Thyroid gland (tissue), 4 donors: ENCODE results near the gene UCK2.

ENCODE experiments used
- POLR2A ChIP-seq, 2 donors: fragments of 450-650 bp; IDR thresholded peaks; one replicate each; pipeline ENCODE4 v1.6.1; 2017; ENCODE audit warnings: antibody characterized with exemption in 2 of 2, mild to moderate bottlenecking in 2 of 2, moderate library complexity in 1 of 2
- TF ChIP-seq, protein P1 (sequence below), 6 experiments: fragments of 200-600 bp in 3 of 6; fragments of 450-650 bp in 3 of 6; sonication (generic) in 3 of 6; IDR thresholded peaks; one replicate each; pipeline ENCODE4 v1.5.1; 2016 to 2019; ENCODE audit warnings: antibody characterized with exemption in 6 of 6, mild to moderate bottlenecking in 2 of 6, inconsistent platforms in 1 of 6, moderate library complexity in 1 of 6

DNA sequence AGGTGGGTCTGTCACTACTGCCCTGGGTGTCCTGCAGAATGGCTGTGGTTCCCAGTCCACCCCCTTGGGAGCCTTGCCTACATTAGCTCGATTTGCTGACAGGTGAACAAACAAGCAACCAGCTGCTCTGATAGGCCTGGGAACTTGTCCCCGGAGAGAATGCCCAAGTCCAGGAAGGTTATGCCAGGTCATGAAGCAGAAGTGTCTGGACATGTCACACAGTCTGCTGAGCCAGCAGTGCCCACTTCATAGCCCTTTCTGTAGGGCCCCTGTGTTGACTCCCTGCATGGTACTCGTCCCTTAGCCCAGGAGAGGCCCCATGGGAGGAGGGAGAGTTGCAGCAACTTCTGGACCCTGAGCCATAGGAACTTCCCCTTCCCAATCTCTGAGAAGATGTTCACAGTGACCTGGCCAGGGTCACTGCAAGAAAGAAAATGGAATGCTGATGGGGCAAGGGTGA is 31.0 kb downstream of the UCK2 start:
- TF ChIP-seq POLR2A (IDR thresholded peaks at IDR 0.05), result no peak
- TF ChIP-seq, protein P1, sequence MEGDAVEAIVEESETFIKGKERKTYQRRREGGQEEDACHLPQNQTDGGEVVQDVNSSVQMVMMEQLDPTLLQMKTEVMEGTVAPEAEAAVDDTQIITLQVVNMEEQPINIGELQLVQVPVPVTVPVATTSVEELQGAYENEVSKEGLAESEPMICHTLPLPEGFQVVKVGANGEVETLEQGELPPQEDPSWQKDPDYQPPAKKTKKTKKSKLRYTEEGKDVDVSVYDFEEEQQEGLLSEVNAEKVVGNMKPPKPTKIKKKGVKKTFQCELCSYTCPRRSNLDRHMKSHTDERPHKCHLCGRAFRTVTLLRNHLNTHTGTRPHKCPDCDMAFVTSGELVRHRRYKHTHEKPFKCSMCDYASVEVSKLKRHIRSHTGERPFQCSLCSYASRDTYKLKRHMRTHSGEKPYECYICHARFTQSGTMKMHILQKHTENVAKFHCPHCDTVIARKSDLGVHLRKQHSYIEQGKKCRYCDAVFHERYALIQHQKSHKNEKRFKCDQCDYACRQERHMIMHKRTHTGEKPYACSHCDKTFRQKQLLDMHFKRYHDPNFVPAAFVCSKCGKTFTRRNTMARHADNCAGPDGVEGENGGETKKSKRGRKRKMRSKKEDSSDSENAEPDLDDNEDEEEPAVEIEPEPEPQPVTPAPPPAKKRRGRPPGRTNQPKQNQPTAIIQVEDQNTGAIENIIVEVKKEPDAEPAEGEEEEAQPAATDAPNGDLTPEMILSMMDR (IDR thresholded peaks at IDR 0.05), result no peak
